Transverse colon (tissue), 4 donors: ENCODE measurements around the gene SWAP70. TPM values are rescaled to one million over a fixed set of nuclear protein-coding genes. Genes with fewer than 3 reads are reported as not detected.

ENCODE experiments used
- DNase-seq: peaks from one replicate; pipeline ENCODE4 v3.0.0-alpha.2; 2019
- H3K27ac ChIP-seq, 4 donors: fragments of 200-600 bp; sonication (generic); 2 replicates each; pipeline ENCODE4 v1.5.1; 2016 to 2018; ENCODE audit warnings: inconsistent platforms in 4 of 4
- H3K27me3 ChIP-seq: fragments of 200-600 bp; sonication (generic); 2 replicates; pipeline ENCODE4 v1.5.1; 2017; ENCODE audit warnings: inconsistent platforms
- H3K36me3 ChIP-seq, 4 donors: fragments of 200-600 bp; sonication (generic); 2 replicates each; pipeline ENCODE4 v1.5.1; 2017 to 2019; ENCODE audit warnings: inconsistent platforms in 4 of 4
- H3K4me1 ChIP-seq, 4 donors: fragments of 200-600 bp; sonication (generic); 2 replicates each; pipeline ENCODE4 v1.5.1; 2017 to 2020; ENCODE audit warnings: inconsistent platforms in 4 of 4
- H3K4me3 ChIP-seq, 4 donors: fragments of 200-600 bp; sonication (generic); 1 replicate in 1 of 4; 2 replicates in 3 of 4; pipeline versions ENCODE4 v1.5.1 to v1.6.1; 2017 to 2019; ENCODE audit warnings: inconsistent platforms in 4 of 4
- H3K9me3 ChIP-seq, 2 donors: fragments of 200-600 bp; sonication (generic); 2 replicates each; pipeline ENCODE4 v1.5.1; 2017 to 2019; ENCODE audit warnings: inconsistent platforms in 2 of 2
- CTCF ChIP-seq, 5 experiments: fragments of 200-600 bp in 3 of 5; fragments of 450-650 bp in 2 of 5; sonication (generic) in 3 of 5; IDR thresholded peaks; 1 replicate in 2 of 5; 2 replicates in 3 of 5; pipeline ENCODE4 v1.5.1; 2016 to 2017; ENCODE audit warnings: antibody characterized with exemption in 5 of 5, inconsistent platforms in 3 of 5, mild to moderate bottlenecking in 2 of 5, moderate library complexity in 1 of 5
- EP300 ChIP-seq: sonication (generic); formaldehyde crosslinking; IDR thresholded peaks from one replicate; pipeline ENCODE4 v1.6.1; 2017; ENCODE audit warnings: antibody characterized with exemption, low read depth
- POLR2A ChIP-seq: fragments of 450-650 bp; IDR thresholded peaks from one replicate; pipeline ENCODE4 v1.6.1; 2016; ENCODE audit warnings: antibody characterized with exemption, mild to moderate bottlenecking, moderate library complexity
- POLR2AphosphoS5 ChIP-seq, 3 donors: sonication (generic); formaldehyde crosslinking; IDR thresholded peaks; one replicate each; pipeline ENCODE4 v1.6.1; 2016; ENCODE audit warnings: antibody characterized with exemption in 3 of 3
- WGBS, 2 donors: methylation state at CpG; one replicate each; pipeline ENCODE4 v1.1.5; 2018; ENCODE audit warnings: low coverage in 1 of 2; 5-methylcytosine and 5-hydroxymethylcytosine counted together
- in situ Hi-C, 4 donors: fragments of 200-750 bp; cut with MboI; loops; one replicate each; pipeline versions ENCODE4 v1.15.0 to v1.15.1; 2017; ENCODE audit warnings: low sequenced_read_pairs in 3 of 4, low pct_ligation_motif_present in 1 of 4, low pct_unique_long_range_greater_than_20kb in 1 of 4
- intact Hi-C: fragments of 100-400 bp; cut with DNase I; formaldehyde crosslinking; loops from one replicate; pipeline ENCODE4 v1.15.1; 2023; ENCODE audit warnings: low total_unique reads
- total RNA-seq, 4 donors: library from RNA; depleted of rRNA; stranded (reverse); fragments of >200 nt; gene quantifications; one replicate each; pipeline ENCODE4 v1.1.0, GENCODE V29; 2016

SWAP70 gene
- total RNA-seq, 4 donors from 2014 or later = 18.8 to 52.5 (median 29.1) TPM

- H3K4me1 ChIP-seq = peaks cover 0 to 31% (median 17%) of the 10 kb centered on the region in 4 donors
- WGBS, 2 donors = 94% methylated on average over 4 of the region's 4 CpGs; no CpG with 5 or more reads in 1 of the 2 donors
- intact Hi-C loops = no loop called here
Measured at GRCh38 chr11:9722023-9722422, 58.1 kb downstream of the SWAP70 start.

GRCh38 chr11:9722893-9723292 lies 59.0 kb downstream of the SWAP70 start:
- Histone ChIP-seq H3K9me3 (no peaks in the 10 kb centered on the region), H3K27me3 (no peaks in the 10 kb centered on the region), H3K4me3 (no peak overlapping the region), H3K36me3 (no peaks in the 10 kb centered on the region), H3K27ac (no peak overlapping the region), H3K4me1 (peaks cover 0 to 32% (median 15%) of the 10 kb centered on the region in 4 donors)
- TF ChIP-seq CTCF (IDR thresholded peaks at IDR 0.05) (no peak), EP300 (no peak), POLR2AphosphoS5 (IDR thresholded peaks at IDR 0.05) (no peak), POLR2A (no peak)
- in situ Hi-C loops = no loop called here
- intact Hi-C loops = no loop called here
- no peak for DNase-seq
- 84% methylated on average over 2 of the region's 2 CpGs; no CpG with 5 or more reads in 1 of the 2 donors for WGBS, 2 donors

More at GRCh38 chr11:9722023-9722422, 58.1 kb downstream of the SWAP70 start:
- H3K36me3 ChIP-seq = no peaks in the 10 kb centered on the region
- in situ Hi-C loops = no loop called here
- no peak overlapping the region for H3K4me3 ChIP-seq
- H3K27ac ChIP-seq = no peak overlapping the region
- H3K27me3 ChIP-seq = no peaks in the 10 kb centered on the region
- no peak for DNase-seq
- no peaks in the 10 kb centered on the region for H3K9me3 ChIP-seq
- TF ChIP-seq POLR2A = no peak
- no peak for TF ChIP-seq CTCF (IDR thresholded peaks at IDR 0.05)
- TF ChIP-seq POLR2AphosphoS5 (IDR thresholded peaks at IDR 0.05) = no peak
- TF ChIP-seq EP300 = no peak

GRCh38 chr11:9726321-9727022 lies 62.6 kb downstream of the SWAP70 start:
- no peak for DNase-seq
- peaks cover 0 to 5% (median 0%) of the 10 kb centered on the region in 4 donors for H3K36me3 ChIP-seq
- peak in 1 of 5 experiments; percentile 14 for TF ChIP-seq CTCF (IDR thresholded peaks at IDR 0.05)
- TF ChIP-seq POLR2AphosphoS5 (IDR thresholded peaks at IDR 0.05) = no peak
- no peak for TF ChIP-seq POLR2A
- no peak for TF ChIP-seq EP300
- H3K27ac ChIP-seq = peak overlapping the region; percentile 3 to 37 (median 17)
- no peak overlapping the region for H3K4me3 ChIP-seq
- WGBS, 2 donors = 34 to 39% methylated on average over 3 of the region's 3 CpGs
- H3K4me1 ChIP-seq = peaks cover 0 to 12% (median 10%) of the 10 kb centered on the region in 4 donors
- no peaks in the 10 kb centered on the region for H3K27me3 ChIP-seq
- in situ Hi-C loops = no loop called here
- intact Hi-C loops = no loop called here
- H3K9me3 ChIP-seq = no peaks in the 10 kb centered on the region

- Histone ChIP-seq H3K9me3 (no peaks in the 10 kb centered on the region), H3K27ac (no peak overlapping the region), H3K36me3 (peaks cover 0 to 12% (median 2%) of the 10 kb centered on the region in 4 donors), H3K4me3 (no peak overlapping the region), H3K27me3 (no peaks in the 10 kb centered on the region), H3K4me1 (peaks cover 0 to 12% (median 10%) of the 10 kb centered on the region in 4 donors)
- in situ Hi-C loops = no loop called here
- intact Hi-C loops = no loop called here
- no peak for DNase-seq
- 84 to 89% methylated on average over 3 of the region's 3 CpGs for WGBS, 2 donors
- TF ChIP-seq POLR2AphosphoS5 (IDR thresholded peaks at IDR 0.05) = no peak
- TF ChIP-seq POLR2A = no peak
- no peak for TF ChIP-seq CTCF (IDR thresholded peaks at IDR 0.05)
- no peak for TF ChIP-seq EP300
Measured at GRCh38 chr11:9728058-9728457, 64.2 kb downstream of the SWAP70 start.
